CMK (cell line): ENCODE data around the gene FAM117B.
"Not testable (repeated sequence)": the region's sequence is repeated elsewhere in the genome, so short reads cannot be mapped to it uniquely, and the experiment has no call there.

Source experiments
- DNase-seq: peaks from one replicate; pipeline ENCODE4 v3.0.0-alpha.2; 2010; ENCODE audit warnings: low read depth

Gene FAM117B

DNA sequence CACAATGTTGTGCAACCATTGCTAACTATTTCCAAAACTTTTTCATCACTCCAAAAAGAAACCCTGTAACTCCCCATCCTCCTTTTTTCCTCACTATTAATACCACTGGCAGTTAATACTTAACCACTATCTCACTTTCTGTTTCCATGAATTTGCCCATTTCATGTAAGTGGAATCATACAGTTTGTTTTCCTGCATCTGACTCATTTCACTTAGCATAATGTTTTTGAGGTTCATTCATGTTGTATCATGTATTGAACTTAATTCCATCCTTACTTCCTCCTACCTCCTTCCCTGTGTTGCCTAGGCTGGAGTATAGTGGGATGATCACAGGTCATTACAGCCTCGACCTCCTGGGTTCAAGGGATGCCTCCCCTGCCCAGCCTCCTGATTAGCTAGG lies 68.3 kb downstream of the FAM117B start:
- no peak for DNase-seq

DNA sequence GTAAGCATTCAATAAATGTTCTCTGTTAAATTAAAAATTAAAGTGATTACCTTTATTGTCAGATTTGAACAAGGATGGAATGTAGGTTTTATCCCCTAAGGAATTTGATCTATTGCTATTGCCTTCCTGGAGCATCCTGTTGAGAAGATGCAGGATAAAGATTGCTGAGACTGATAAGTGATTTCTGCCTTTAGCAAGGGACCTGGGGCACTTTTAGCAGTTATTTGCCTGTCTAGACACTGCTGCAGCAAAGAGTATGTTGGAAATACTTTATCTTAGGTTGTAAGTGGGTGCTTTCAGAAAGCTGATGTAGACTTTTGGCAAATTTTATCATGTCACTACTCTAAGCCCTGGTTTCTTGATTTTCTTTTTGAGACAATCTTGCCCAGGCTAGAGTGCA lies 69.5 kb downstream of the FAM117B start:
- no peak for DNase-seq

GRCh38 chr2:202705446-202706020 lies 70.8 kb downstream of the FAM117B start:
- DNase-seq, result no peak

GRCh38 chr2:202714971-202715935 lies 80.5 kb downstream of the FAM117B start:
- not testable (repeated sequence) for DNase-seq

DNA sequence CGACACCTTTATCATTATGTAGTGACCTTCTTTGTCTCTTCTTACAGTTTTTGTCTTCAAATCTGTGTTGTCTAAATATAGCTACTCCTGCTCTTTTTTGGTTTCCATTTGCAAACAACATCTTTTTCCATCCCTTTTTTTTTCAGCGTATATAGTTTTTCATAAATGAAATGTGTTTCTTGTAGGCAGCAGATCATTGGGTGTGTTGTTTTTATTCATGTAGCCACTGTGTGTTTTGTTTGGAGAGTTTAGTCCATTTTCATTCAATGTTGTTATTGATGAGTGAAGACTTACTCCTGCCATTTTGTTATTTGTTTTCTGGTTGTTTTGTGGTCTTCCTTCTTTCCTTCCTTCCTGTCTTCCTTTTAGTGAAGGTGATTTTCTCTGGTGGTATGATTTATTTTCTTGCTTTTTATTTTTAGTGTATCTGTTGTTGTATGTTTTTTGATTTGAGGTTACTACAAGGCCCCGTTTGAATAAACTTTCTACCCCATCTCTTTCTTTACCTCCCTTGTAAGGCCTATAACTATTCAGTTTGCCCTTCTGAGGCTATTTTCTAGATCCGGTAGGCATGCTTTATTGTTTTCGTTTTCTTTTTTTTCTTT lies 81.4 kb downstream of the FAM117B start:
- no peak for DNase-seq

- DNase-seq, result no peak
Measured at GRCh38 chr2:202716953-202717597, 82.3 kb downstream of the FAM117B start.

DNA sequence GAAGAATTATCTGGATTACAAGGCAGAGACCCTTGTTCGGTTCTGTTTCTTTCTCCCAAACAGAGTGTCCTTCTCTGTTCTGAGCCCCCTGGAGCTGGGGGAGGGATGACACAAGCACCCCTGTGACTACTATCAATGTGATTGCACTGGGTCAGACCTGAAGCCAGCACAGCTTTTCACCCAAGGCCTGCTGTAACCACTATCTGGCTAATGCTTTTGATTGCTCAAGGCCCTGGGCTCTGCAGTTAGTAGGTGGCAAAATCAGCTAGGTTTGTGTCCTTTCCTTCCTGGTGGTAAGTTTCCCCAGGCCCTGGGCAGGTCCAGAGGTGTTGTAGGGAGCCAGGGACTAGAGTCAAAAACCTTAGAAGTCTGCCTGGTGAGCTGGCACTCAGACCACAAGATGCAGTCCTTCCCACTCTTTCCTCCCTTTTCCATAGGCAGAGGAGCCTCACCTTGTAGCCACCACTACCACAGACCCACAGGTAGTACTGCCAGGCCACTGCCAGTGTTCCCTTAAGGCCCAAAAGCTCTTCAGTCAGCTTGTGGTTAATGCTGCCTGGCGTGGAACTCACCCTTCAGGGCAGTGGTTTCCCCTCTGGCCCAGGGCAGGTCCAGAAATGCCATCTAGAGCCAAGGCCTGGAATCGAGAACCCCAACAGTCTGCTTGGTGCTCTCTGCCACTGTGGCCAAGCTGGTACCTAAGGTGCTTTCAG lies 83.0 kb downstream of the FAM117B start:
- DNase-seq, result no peak

- no peak for DNase-seq
Measured at GRCh38 chr2:202718614-202719013, 83.8 kb downstream of the FAM117B start.

DNA sequence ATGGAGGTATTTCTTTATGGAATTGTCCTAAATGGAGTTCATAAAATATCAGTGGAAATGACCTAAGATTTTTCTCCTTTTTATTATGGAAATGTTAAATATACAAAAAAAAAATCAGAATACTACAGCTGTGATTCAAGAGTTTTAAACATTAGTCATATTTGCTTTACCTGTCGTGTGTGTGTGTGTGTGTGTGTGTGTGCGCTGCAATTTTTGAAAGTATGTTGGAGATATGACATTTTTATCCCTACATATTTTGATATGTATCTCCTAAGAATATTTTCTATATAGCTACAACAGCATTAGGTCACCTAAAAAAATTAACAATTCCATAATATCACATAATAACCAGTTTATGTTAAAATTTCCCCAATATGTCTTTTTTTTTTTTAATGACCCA lies 85.5 kb downstream of the FAM117B start:
- DNase-seq, result no peak

GRCh38 chr2:202721621-202722020 lies 86.9 kb downstream of the FAM117B start:
- no peak for DNase-seq

- DNase-seq, result no peak
Measured at GRCh38 chr2:202723746-202724145, 89.0 kb downstream of the FAM117B start.

DNA sequence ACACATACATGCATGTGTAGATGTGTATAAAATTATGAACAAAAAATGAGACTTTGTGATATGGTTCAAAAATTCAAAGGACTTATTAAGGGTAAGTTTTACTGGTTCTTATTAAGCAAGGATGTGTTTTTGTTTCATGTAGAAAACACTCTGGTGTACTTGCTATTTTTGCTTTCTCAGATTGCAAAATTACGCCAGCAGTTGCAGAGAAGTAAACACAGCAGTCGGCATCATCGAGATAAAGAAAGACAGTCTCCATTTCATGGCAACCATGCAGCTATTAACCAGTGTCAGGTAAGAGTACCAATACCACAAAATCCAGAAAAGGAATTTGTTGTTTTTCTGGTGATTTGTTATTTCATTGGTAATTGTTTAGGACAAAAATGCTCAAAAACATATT lies 91.3 kb downstream of the FAM117B start:
- no peak for DNase-seq

DNA sequence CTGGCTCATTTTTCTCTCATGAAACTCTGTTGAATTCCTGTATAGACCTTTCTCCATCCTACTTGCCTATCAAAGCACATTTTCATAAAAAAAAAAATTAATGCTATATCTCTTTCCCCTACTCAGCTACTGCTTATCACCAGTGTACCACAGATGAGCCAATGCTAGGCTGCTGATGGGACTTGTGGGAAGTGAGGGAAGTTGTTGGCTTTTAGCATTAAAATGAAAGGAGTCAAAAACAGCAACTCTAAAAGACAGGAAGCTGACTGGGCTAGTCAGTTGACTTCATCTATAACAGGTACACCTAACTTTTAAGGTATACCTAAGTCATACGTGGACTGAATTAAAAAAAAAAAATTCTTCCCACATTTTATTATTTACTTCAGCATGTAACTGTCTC lies 102.1 kb downstream of the FAM117B start:
- DNase-seq, result no peak

GRCh38 chr2:202743613-202744012 lies 108.8 kb downstream of the FAM117B start:
- no peak for DNase-seq

DNA sequence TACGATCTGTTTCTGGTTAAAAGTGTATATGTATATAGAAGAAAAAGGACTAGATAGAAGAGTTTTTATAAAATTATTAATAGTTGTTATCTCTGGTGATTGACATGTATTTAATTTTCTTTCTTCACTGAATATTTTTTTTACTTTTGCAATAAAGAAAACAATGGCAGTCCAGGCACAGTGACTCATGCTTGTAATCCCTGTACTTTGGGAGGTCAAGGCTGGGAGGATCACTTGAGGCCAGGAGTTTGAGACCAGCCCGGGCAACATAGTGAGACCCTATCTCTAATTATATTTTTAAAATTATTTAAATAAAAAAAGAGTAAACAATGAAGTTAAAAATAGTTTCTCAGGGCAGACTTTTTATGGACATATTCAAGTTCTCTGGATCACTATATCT lies 114.7 kb downstream of the FAM117B start:
- no peak for DNase-seq

DNA sequence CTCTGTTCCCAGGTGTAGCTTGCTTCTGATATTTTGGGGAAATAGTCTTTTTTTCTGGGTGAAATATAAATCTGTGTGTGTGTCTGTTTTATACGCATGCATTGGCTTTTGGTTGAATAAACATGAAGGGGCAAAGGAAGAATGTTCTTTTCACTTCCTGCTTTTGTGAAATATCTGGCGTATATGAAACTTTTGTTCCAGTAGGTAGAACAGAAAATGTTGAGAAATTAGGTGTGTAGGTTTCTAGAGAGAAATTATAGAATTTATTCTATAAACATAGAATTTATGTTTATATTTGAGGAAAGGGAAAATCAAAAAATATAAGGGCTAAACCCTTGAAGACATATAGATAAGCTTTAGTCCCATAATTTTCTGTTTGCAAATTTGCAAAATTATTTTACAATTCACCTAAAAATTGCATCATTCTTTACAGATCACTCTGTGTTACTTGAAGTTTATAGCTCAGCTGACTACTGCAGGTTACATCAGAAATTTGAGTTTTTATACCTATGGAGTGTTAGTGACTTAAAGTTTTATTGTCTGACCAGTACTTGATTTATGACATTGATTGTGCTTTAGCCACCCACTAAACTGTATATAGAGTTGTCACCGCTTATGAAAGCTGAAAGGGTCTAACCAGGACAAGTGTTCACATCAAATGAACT lies 116.1 kb downstream of the FAM117B start:
- DNase-seq, result no peak

DNA sequence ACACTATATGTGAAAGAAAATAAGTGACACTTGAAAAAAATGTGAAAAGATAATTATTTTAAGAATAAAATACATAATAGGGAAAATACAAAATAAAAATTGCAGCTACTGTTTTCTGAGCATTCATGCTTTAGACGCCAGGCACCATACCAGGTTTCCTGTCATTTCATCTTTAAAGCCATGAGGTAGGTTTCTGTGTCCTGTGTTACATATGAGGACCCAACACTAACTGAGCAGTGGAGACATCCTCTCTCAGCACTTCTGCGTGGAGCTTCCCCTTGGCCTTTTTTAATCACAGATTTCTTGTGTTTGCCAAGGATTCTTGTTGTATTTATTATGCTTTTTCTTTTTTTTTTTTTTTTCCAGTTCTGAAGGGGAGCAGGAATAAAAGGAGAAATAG lies 117.3 kb downstream of the FAM117B start:
- no peak for DNase-seq

- DNase-seq, result no peak
Measured at GRCh38 chr2:202754936-202755335, 120.2 kb downstream of the FAM117B start.

- DNase-seq, result no peak
Measured at GRCh38 chr2:202756598-202756997, 121.8 kb downstream of the FAM117B start.

DNA sequence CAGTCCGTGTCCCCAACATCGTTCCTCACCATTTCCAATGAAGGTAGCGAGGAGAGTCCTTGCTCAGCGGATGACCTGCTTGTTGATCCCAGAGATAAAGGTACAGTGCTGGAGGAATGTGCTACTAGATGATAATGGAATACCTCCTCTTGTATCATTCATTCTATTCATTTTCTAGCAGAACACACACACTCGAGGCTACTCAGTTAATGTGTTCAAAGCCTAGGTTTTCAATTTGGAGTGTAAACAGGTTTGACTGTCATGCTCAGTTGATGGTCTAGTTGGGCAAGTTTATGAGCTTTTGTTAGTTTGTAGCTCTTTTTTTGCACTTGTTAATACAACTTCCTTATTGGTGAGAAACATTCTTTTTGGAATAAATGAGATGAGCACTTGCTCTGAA lies 122.6 kb downstream of the FAM117B start:
- no peak for DNase-seq

- DNase-seq, result no peak
Measured at GRCh38 chr2:202758128-202758527, 123.4 kb downstream of the FAM117B start.
